Thyroid gland (tissue), 4 donors: ENCODE measurements around the gene OXGR1. TPM values are rescaled to one million over a fixed set of nuclear protein-coding genes. Genes with fewer than 3 reads are reported as not detected.

Experiments
- DNase-seq, 2 donors: peaks; one replicate each; pipeline ENCODE4 v3.0.0-alpha.2; 2019
- H3K27ac ChIP-seq, 3 donors: fragments of 200-600 bp; sonication (generic); 1 replicate in 2 of 3; 2 replicates in 1 of 3; pipeline ENCODE4 v1.5.1; 2016 to 2019; ENCODE audit warnings: mild to moderate bottlenecking in 1 of 3, moderate library complexity in 1 of 3
- H3K27me3 ChIP-seq: fragments of 200-600 bp; sonication (generic); one replicate; pipeline ENCODE4 v1.5.1; 2019
- H3K36me3 ChIP-seq, 2 donors: fragments of 200-600 bp; sonication (generic); one replicate each; pipeline ENCODE4 v1.5.1; 2016 to 2019
- H3K4me1 ChIP-seq, 2 donors: fragments of 200-600 bp; sonication (generic); one replicate each; pipeline ENCODE4 v1.5.1; 2017 to 2019
- H3K4me3 ChIP-seq, 3 donors: fragments of 200-600 bp; sonication (generic); replicated peaks in 1 of 3; 1 replicate in 2 of 3; 2 replicates in 1 of 3; pipeline ENCODE4 v1.5.1; 2016; ENCODE audit warnings: mild to moderate bottlenecking in 1 of 3
- H3K9me3 ChIP-seq: fragments of 200-600 bp; sonication (generic); one replicate; pipeline ENCODE4 v1.5.1; 2017
- CTCF ChIP-seq, 6 experiments: fragments of 200-600 bp in 3 of 6; fragments of 450-650 bp in 3 of 6; sonication (generic) in 3 of 6; IDR thresholded peaks; one replicate each; pipeline ENCODE4 v1.5.1; 2016 to 2019; ENCODE audit warnings: antibody characterized with exemption in 6 of 6, mild to moderate bottlenecking in 2 of 6, inconsistent platforms in 1 of 6, moderate library complexity in 1 of 6
- POLR2A ChIP-seq, 2 donors: fragments of 450-650 bp; IDR thresholded peaks; one replicate each; pipeline ENCODE4 v1.6.1; 2017; ENCODE audit warnings: antibody characterized with exemption in 2 of 2, mild to moderate bottlenecking in 2 of 2, moderate library complexity in 1 of 2
- WGBS, 2 donors: methylation state at CpG; one replicate each; pipeline ENCODE4 v1.1.5; 2017; 5-methylcytosine and 5-hydroxymethylcytosine counted together
- intact Hi-C: fragments of 100-400 bp; cut with DNase I; formaldehyde crosslinking; loops from one replicate; pipeline ENCODE4 v1.15.1; 2023
- total RNA-seq, 4 donors: library from RNA; depleted of rRNA; stranded (reverse); fragments of >200 nt; gene quantifications; one replicate each; pipeline ENCODE4 v1.2.3, GENCODE V29; 2016

The OXGR1 gene
- total RNA-seq, 4 donors from 2014 or later = 1.2 to 6.7 (median 4.4) TPM

GRCh38 chr13:96952595-96952994, 41.7 kb downstream of the OXGR1 start:
- intact Hi-C loops = loop anchor here (10.0 kb wide), 1 partner anchor 128 kb away; no protein-coding TSS in a partner anchor
- no peak overlapping the region for H3K27ac ChIP-seq
- peaks cover 0 to under 1% of the 10 kb centered on the region in 2 donors for H3K4me1 ChIP-seq
- TF ChIP-seq CTCF (IDR thresholded peaks at IDR 0.05) = no peak
- no peak for TF ChIP-seq POLR2A (IDR thresholded peaks at IDR 0.05)
- no peaks in the 10 kb centered on the region for H3K9me3 ChIP-seq
- H3K36me3 ChIP-seq = no peaks in the 10 kb centered on the region
- no peaks in the 10 kb centered on the region for H3K27me3 ChIP-seq
- DNase-seq = no peak
- H3K4me3 ChIP-seq = no peak overlapping the region

DNA sequence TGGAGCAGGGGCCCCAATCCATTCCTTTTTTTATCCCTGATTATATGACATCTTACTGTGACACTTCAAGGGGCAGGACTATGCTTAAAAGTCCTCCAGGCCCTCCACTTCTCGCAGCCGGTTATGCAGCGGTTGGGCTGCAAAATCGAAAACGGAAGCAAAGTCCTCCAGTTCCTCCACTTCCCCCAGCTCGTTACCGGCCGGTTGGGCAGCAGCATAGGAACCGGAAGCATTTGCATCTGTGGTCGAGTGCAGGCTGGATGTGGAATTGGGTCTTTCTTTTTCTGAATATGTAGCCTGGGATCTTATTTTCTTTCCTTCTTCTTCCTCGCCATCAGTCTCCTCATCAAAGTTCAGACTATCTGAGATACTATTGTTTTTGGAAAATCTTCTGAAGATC, 46.1 kb downstream of the OXGR1 start:
- intact Hi-C loops = no loop called here
- 91 to 95% methylated on average over 11 of the region's 11 CpGs for WGBS, 2 donors
- Histone ChIP-seq H3K27ac (no peak overlapping the region), H3K27me3 (no peaks in the 10 kb centered on the region), H3K36me3 (no peaks in the 10 kb centered on the region), H3K9me3 (no peaks in the 10 kb centered on the region), H3K4me1 (peaks cover 0 to 7% of the 10 kb centered on the region in 2 donors), H3K4me3 (no peak overlapping the region)
- TF ChIP-seq CTCF (IDR thresholded peaks at IDR 0.05) = no peak
- TF ChIP-seq POLR2A (IDR thresholded peaks at IDR 0.05) = no peak
- no peak for DNase-seq

GRCh38 chr13:96947343-96947910, 46.8 kb downstream of the OXGR1 start:
- no peak for TF ChIP-seq CTCF (IDR thresholded peaks at IDR 0.05)
- TF ChIP-seq POLR2A (IDR thresholded peaks at IDR 0.05) = no peak
- intact Hi-C loops = no loop called here
- Histone ChIP-seq H3K36me3 (no peaks in the 10 kb centered on the region), H3K27me3 (no peaks in the 10 kb centered on the region), H3K4me3 (no peak overlapping the region), H3K4me1 (peaks cover 5 to 14% of the 10 kb centered on the region in 2 donors), H3K27ac (no peak overlapping the region), H3K9me3 (no peaks in the 10 kb centered on the region)
- 95% methylated on average over 27 of the region's 27 CpGs for WGBS, 2 donors
- no peak for DNase-seq

GRCh38 chr13:96946709-96947311, 47.5 kb downstream of the OXGR1 start:
- TF ChIP-seq POLR2A (IDR thresholded peaks at IDR 0.05) (no peak), CTCF (IDR thresholded peaks at IDR 0.05) (no peak)
- Histone ChIP-seq H3K27me3 (no peaks in the 10 kb centered on the region), H3K4me3 (no peak overlapping the region), H3K36me3 (no peaks in the 10 kb centered on the region), H3K4me1 (peaks cover 5 to 17% of the 10 kb centered on the region in 2 donors), H3K27ac (no peak overlapping the region), H3K9me3 (no peaks in the 10 kb centered on the region)
- 57 to 64% methylated on average over 10 of the region's 10 CpGs for WGBS, 2 donors
- peak in 1 of 2 donors; percentile 11 for DNase-seq
- intact Hi-C loops = no loop called here

DNA sequence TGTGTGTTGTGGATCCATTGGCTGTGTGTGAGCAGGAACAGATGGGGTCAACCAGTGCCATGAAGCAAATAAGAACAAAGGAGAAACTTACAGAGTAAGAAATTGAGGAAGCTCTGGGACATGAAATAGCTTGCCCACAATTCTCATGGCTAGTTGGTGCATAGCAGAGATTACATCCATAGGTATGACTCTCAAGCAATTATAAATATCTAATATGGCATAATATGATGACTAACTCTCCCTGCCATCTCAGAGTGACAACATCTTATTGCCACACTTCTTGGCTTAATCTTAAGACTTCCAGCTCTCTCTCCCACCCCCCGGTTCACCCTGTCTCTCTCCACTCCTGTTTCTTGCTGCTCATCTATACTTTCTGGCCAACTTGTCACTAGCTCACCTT, 53.3 kb downstream of the OXGR1 start:
- H3K27me3 ChIP-seq = no peaks in the 10 kb centered on the region
- DNase-seq = no peak
- H3K36me3 ChIP-seq = no peaks in the 10 kb centered on the region
- intact Hi-C loops = no loop called here
- H3K4me1 ChIP-seq = peaks cover 5 to 9% of the 10 kb centered on the region in 2 donors
- no peak overlapping the region for H3K4me3 ChIP-seq
- no peak for TF ChIP-seq POLR2A (IDR thresholded peaks at IDR 0.05)
- no peak for TF ChIP-seq CTCF (IDR thresholded peaks at IDR 0.05)
- H3K27ac ChIP-seq = no peak overlapping the region
- H3K9me3 ChIP-seq = no peaks in the 10 kb centered on the region
- 89 to 93% methylated on average over 1 of the region's 1 CpG for WGBS, 2 donors
